CD4-positive, alpha-beta T cell treated with Interleukin-4 for 1 hour (primary cell): Measurements from ENCODE around the gene B4GALT3.

Experiments used
- DNase-seq, 2 donors: peaks; one replicate each; pipeline ENCODE4 v3.0.0-alpha.2; 2020 to 2022

Gene B4GALT3

DNA sequence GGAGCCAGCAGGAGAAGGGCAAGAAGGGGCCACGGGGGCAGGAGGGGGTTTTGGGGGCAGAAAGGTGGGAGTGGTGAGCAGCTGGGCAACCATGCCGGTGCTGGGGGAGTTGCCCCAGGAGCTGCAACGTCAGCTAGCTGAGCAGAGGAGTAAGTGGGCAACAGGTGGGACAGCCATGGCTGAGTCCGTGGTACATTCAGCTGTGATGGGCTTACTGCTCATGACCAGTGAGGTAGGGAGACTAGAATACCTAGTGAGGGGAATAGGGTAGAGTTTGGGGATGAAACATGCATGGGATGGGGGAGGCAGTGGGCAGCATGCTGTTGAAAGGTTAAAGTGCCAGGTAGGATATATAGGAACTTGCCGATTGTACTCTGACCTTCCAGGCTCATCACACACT, 15.7 kb downstream of the B4GALT3 start:
- no peak for DNase-seq

DNA sequence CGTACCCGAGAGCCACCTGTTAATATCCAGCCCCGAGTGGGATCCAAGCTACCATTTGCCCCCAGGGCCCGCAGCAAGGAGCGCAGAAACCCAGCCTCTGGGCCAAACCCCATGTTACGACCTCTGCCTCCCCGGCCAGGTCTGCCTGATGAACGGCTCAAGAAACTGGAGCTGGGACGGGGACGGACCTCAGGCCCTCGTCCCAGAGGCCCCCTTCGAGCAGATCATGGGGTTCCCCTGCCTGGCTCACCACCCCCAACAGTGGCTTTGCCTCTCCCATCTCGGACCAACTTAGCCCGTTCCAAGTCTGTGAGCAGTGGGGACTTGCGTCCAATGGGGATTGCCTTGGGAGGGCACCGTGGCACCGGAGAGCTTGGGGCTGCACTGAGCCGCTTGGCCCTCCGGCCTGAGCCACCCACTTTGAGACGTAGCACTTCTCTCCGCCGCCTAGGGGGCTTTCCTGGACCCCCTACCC, 16.6 kb downstream of the B4GALT3 start:
- no peak for DNase-seq

DNA sequence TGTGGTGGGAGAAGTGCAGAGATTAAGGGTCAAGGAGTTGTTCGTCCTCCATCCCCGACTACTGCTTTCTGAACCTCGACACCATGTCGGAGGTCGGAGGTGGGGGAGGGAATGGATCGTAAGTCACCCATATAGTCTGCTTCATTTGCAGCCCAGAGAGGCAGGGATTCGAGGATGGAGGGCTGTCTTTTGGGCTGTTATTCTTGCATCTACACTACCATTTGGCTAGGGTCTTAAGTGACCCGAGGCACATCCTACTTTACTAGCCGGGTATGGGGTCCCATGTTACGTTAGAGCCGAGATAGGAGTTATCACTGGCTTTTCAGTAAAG, 17.4 kb downstream of the B4GALT3 start:
- DNase-seq, result no peak

DNA sequence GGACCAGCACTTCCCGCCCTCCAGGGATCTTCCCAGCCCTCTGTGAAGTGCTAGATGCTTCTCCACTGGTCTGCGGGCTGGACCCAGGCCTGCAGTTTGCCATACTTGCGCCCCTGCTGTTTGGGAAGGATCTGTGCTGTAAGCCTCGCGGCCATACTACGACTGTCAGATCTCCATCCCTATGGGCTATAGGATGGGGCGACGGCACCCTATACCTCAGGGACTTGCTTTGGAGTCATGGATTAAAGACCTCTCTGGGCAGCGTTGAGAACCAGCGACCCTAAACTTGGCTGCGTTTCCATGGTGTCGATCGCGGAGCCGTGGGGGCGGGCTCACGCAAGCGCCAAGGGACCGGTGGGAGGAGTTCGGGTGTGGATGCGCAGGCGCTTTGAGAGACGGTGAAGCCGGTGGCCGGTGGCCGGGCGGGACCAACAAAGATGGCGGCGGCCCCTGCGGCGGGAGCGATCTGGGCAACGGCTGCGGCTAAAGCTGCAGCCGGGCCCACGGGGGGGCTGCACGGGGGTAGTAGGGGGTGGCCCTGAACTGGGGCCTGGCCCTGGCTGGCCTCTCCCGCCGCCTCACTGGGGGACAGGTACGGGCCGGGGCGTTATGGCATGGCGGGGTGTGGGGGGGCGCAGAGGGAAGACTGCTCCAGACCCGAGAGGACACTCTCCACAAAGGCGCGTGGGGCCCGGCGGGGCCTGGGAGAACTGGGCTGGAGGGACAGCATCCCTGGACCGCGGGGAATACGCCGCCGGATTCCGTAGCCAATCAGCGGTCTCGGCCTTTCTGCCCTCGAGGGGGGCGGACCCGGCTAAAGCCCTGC, 18.0 kb downstream of the B4GALT3 start, which contains the start of gene USP21:
Gene USP21, plus strand, starts transcription at position 414 of the 826 bp plus-strand sequence. CDS start 1,141 bp downstream, outside the sequence.
- peak; percentile 92 to 95 for DNase-seq

DNA sequence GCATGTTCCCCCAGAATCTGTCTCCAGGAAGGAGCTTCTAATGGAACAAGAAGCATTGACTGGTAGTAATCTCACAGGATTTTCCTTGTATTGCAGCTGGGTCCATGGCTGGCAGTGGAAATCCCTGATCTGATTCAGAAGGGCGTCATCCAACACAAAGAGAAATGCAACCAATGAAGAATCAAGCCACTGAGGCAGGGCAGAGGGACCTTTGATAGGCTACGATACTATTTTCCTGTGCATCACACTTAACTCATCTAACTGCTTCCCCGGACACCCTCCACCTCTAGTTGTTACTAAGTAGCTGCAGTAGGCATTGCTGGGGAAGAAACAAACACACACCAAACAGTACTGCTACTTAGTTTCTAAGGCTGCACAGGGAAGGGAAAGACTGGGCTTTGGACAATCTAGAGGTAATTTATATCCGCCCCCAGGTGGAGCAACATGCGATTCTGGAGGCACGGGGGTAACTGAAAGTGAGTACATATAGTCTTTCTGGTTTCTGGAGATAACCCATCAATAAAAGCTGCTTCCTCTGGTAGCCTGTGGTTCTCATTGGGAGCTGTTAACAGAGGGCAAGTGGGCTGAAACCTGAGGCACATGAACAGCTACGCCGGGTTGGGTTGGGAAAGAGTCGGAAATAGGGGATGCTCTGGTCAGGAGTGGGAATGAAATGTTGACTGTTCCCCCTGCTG, 18.8 kb downstream of the B4GALT3 start:
- DNase-seq, result no peak

DNA sequence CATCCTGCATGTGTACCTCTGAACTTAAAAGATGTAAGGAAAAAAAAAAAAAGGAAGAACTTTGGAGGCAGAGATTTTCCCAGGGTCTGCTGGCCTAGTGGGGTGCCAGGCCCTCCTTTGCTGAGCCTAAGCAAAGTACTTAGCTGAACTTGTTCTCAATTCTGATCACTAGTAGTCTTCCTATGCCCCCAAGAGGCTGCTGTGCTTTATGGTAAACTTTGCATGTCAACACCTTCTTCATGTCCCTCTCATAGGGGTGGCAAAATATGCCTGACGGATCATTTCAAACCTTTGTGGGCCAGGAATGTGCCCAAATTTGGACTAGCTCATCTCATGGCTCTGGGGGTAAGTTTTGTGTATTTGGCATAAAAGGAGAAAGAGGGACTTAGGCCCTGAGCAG, 19.4 kb downstream of the B4GALT3 start:
- no peak for DNase-seq

DNA sequence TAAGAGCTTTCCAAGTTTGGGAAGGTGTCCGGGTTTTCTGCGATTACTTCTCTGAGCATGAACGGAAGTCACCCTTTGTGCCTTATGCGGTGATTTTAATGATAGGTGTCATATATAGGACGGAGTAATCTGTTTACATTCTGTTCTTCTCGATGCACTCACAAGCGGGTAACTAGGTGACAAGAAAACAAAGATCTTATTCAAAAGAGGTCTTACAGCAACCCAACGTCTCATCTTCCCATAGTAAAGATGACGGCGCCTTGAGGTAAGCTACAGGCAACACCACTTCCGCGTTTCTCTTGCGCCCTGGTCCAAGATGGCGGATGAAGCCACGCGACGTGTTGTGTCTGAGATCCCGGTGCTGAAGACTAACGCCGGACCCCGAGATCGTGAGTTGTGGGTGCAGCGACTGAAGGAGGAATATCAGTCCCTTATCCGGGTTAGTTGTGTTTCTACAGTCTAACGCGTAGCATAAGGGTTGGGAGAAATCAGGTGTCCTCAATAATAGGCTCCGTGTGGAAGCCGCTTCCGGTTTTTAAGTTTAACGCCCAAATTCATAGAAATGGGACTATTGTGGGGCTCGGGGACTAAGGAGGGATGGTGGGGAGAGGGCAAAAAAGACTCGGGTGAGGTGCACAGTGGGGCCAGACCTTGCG, 23.5 kb downstream of the B4GALT3 start, which contains the start of gene UFC1:
Gene UFC1, plus strand, starts transcription at position 297 of the 656 bp plus-strand sequence. Its CDS starts 20 bp downstream, at position 317.
- DNase-seq, result peak; percentile 90 to 93

DNA sequence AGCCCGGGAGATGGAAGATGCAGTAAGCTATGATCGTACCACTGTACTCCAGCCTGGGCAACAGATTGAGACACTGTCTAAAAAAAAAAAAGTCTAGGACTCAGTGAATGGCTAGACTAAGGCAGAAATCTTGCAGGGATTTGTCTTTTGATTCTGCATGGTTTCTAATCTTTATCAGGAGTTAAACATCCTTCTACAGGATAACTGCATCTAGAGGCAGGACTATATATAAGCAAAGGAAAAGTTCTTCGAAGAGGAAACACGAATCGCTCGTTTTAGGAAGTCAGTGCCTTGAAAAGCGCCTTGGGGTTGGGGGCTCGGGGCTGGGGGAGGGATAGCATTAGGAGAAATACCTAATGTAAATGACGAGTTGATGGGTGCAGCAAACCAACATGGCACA, 24.1 kb downstream of the B4GALT3 start:
- DNase-seq, result no peak

DNA sequence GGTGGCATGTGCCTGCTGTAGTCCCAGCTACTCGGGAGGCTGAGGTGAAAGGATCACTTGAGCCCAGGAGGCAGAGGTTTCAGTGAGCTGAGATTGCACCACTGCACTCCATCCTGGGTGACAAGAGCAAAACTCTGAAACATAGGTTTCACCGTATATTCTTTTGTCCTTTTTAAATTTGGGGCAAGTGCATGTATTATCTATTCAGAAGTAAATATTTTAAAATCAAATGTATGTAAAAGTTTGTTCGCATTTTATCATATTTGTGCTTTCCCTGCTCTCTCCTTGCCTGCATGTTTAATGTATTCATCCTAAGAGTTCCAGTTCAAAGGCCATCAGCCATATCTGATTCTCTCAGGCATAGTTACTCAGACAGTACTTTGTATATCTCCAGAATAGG, 31.5 kb downstream of the B4GALT3 start:
- no peak for DNase-seq

DNA sequence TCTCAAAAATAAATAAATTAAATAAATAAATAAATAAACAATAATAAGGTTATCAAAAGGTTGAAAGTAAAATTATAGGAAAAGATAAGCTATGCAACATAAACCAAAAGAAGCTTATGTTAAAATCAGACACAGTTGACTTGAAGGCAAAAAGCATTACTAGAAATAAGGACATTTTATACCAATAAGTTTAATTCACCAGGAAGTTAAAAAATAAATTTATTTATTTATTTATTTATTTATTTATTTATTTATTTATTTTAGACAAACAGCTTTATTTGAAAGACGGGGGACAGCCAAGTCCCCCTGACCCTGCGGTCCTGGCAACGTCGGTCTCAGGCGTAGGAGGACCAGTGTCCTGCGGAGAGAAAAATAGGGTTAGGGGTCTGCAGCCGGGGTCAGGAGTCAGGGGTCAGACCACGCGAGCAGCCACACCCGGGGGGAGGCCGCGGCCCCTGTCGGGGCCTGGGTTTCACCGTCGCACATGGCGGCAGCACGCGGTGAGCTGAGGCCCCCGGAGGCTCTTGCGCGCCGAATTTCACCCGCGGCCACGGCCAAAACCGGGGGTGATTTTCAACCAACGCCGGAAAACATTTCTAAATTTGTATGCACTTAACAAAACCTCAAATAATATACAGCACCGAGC, 36.4 kb downstream of the B4GALT3 start:
- no peak for DNase-seq

DNA sequence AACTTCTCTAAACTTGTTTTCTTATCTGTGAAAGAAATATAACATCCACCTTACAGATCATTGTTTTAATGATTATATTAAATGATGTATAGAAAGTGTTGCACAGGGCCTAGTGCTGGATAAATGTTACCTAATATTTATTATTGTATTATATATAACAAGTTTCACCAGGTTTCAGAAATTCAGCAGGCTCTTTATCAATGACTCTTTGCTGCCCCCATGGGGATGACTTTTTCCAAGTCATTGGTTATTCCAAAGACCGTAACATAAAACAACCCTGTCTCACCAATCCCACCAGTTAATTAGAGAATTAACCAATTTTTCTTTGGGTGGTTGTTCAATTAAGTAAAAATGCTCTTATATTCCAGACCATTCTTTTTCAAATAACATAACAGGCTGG, 37.5 kb downstream of the B4GALT3 start:
- DNase-seq, result peak; percentile 50 to 71

DNA sequence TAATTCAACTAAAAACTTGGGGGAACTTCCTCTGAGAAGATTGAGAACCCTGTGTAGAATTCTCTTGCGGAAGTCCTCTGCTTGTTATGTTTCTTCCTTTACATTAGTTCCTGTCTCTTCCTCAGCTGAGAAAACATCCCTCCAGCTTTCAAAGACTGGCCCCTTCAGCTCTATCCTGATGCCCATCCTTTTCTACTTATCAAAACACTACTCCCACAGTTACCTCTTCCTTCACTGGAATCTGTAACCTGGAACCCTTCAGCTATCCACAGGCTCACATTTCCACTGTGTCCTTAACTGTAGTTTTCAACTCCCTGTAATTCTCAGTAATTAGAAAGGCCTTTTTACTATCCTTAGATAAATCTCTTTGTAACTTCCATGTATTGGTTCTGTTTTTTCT, 38.9 kb downstream of the B4GALT3 start:
- no peak for DNase-seq

DNA sequence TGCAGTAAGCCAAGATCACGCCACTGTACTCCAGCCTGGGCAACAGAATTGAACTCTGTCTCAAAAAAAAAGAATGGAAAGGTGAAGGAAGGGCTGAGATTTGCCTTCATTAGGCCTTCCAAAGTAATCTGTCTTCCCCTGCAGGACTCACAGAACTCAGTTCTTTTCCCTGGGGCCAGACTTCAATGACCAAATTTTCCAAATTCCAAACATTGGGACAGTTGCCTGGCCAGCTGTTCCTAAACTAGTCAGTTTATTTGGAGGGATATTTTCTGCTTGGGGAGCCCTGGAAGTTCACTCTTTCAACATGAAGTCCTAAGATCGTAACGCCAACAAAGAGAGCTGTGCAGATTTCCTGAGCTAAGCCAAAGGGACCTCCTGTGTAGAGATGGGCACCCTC, 39.4 kb downstream of the B4GALT3 start:
- no peak for DNase-seq

DNA sequence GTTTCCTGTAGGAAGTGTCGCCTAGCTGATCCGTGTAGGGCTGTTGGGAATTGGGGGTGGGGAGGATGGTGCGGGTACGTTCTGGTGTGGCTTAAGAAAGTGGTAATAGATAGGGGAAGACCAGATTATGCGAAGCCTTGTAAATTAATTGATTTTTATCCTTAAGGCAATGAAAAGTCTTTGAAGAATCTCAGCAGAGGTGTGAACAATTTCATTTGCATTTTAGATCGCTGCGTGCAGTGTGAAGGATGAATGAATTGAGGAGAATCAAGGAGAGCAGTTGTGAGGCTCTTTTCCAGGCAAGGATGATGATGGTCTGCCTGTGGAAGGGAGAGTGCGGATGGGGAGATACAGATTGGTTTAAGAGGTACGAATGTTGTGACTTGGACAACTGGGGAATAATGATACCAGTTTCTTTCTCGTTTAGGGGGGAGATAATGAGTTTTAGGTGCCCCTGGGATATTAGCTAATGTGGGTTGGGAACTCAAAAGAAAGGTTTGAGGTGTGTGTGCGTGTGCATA, 44.0 kb downstream of the B4GALT3 start:
- DNase-seq, result no peak

DNA sequence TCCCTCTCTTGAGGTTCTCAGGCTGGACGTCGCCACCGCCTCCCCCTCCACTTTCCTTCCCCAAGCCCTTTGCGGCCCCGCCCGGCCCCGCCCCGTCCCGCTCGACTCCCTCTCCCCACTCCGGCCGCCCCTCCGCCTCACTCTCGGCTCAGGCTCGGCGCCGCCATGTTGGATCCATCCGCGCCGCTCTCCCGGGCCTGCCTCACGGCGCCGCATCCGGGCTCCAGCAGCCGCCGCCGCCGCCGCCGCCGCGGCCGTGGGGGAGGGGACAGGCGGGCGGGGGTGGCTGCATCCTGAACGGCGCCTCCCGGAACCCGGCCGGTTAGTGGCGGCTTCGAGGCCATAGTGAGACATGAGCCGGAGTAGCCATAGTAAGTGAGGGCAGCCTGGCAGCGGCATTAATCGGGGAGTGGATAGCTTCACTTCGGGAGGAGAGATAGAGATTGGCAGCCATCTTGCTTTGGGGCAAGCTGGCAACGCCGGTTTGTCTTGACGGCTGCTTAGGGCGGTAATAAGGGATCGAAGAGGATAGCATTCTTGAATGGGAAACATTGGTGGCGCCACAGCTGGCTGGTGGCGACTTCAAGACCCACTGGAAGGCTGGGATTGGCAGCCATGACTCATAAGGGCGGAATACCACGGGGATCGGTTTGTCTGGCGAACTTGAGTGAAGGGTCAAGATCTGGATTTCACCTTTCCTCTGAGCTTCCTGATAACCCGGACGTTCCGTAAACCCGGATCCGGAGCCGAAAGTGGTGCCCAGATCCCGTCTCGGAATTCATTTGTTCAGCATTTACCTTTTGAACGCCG, 44.7 kb downstream of the B4GALT3 start, which contains the start of gene DEDD:
Gene DEDD, minus strand, starts transcription at position 258 of the 810 bp plus-strand sequence. CDS start 8,205 bp downstream, outside the sequence.
- DNase-seq, result peak; percentile 96 to 97

DNA sequence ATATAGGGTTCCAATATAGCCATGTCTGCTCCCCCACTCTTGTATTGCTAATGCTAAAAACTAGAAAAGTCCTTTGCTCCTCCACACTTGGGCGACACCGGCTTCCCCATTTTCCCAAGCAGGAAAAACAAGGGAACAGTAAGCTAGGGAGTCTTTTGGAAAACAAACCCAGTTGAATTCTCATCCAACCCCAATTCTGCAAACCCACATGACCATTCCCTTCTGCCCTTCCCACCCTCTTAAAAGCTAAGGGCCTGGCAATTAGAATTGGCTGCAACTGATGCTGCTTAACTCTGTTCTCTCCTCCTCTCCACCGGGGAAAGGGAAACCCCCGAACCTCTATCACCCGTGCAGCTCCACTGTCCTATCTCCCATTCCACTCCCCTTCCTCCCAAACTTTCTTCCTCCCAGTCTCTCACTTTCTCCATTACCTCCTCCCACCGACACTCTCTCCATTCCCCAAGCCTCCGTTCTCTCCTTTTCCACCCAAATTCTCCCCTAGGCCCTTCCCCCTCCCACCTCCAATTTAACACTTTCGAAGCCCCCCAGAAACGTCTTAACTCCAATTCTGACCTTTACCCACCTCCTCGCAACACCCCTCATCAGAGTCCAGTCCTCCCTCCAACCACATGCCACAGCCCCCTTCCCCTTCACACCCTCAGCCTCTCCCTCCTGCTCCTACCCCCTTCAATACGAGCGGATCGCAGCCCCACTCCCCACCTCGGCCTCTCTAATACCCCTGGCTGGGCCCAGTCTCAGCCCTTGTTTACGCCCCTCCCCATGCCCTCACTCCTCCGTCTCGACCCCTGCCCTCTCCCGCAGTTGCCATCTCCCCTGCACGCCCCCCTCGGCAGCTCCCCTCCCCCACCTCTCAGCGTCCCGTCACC, 45.5 kb downstream of the B4GALT3 start:
- DNase-seq, result peak in 1 of 2 donors; percentile 32

DNA sequence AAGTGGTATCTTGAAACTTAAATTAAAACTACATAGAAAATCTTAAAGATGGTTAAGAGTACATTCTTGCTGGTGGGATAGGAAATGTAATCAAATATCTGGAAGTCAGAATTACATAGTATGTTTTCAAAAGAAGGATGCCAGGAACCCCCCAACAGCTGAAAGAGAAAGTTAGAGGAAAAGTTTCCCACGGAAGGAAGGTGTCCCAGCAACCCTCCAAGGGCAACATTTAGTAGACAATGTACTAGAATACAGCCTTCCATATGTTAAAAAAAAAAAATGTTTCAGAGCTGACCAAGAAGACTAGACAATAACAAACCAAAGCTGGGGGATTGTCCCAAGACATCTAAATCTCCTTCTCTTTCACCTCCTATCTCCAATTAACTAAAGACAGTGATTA, 47.0 kb downstream of the B4GALT3 start:
- no peak for DNase-seq

DNA sequence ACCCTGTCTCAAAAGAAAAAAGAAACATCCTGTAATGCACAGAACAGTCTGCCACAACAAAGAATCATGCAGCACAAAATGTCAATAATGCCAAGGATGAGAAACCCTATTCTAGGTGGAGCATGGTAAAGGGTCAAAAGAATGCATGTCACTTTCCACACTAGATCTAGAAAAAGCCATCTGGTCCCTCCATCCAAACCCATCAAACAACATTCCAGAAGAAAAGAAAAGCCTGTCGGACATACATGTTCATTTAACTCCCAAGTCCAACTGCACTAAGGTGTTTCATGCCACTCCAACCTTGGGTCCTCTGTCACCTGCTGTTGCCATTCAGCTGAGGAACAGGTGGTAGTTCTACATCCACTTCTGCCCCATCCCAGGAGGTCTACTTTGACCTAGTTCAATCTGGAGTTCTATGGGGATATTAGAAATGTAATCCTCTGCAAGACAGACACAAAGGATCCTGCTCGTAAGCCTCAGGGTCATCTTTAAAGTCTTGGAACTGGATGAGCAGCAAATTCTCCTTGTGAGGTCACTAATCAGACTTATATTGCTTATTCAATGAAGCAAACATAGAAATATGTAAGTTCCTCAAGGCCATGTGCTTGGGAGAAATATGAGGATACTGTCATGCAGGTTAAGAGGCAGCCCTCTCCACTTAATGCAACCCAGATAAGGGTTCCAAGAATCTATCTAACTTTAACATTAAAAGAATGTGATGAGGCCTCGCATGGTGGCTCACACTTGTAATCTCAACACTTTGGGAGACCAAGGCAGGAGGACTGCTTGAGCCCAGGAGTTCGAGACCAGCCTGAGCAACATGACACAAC, 48.5 kb downstream of the B4GALT3 start:
- no peak for DNase-seq

DNA sequence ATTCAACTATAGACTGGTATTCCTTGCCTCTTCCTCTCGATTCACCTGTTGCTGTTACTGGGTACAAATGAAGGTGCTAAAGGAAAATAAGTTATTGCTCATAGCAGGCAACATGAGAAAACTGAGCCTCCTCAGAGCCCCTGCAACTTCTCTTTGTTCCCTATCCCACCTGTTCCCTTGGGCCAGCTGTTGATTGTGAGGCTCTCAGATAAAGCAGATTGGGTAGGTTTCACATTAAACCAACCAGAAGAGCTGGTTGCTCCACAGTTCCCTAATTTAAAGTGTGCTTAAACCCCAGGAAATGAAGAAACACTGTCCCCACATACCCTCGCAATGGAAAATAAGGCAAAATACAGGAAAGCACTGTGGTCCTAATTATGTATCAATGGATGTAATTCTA, 49.7 kb downstream of the B4GALT3 start:
- DNase-seq, result no peak

DNA sequence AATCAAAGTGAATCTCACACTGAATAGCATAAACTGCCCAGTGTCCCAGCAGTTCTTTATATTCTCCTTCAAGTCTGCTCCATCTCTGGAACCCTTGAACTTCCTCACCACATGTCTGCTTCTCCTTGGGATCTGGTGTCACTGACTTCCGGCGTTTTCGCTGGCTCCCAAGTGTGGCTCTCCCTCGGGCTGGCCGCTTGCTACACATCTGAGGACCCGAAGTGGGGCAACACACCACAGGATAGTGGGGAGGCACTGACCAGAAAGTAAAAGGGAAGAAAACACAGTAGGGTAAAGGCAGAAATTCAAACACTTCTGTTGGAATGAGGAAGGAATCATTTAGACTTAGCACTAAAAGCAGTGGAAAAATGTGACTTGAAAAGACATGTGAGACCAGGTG, 54.3 kb downstream of the B4GALT3 start:
- no peak for DNase-seq
